HL-60 (cell line): ENCODE data around the gene USF1.
A peak's percentile ranks its signal among the peaks of the same experiment; 100 is the strongest.
"Not testable (repeated sequence)": the region's sequence is repeated elsewhere in the genome, so short reads cannot be mapped to it uniquely, and the experiment has no call there.

Experiments
- DNase-seq, 2 experiments: peaks; one replicate each; pipeline ENCODE4 v3.0.0-alpha.2; 2010 to 2020; ENCODE audit warnings: low read depth in 1 of 2, low spot score in 1 of 2
- H3K27ac ChIP-seq: fragments of 250-450 bp; sonication (Bioruptor Pico); replicated peaks from 2 replicates; pipeline ENCODE4 v1.5.1; 2020; ENCODE audit warnings: mild to moderate bottlenecking, moderate library complexity
- H3K27me3 ChIP-seq: fragments of 250-450 bp; sonication (Bioruptor Pico); 2 replicates; pipeline ENCODE4 v1.5.1; 2021; ENCODE audit warnings: mild to moderate bottlenecking, moderate library complexity; ENCODE audit not compliant: insufficient read depth, poor library complexity, severe bottlenecking
- H3K4me3 ChIP-seq: replicated peaks from 2 replicates; pipeline ENCODE4 v1.5.1; 2011; ENCODE audit warnings: mild to moderate bottlenecking, control low read depth, low read length; ENCODE audit not compliant: insufficient read depth
- GABPA ChIP-seq: IDR thresholded peaks from 2 replicates; pipeline ENCODE4 v1.6.1; 2012; ENCODE audit warnings: low read depth
- POLR2AphosphoS5 ChIP-seq: IDR thresholded peaks from 2 replicates; pipeline ENCODE4 v1.6.1; 2012; ENCODE audit warnings: low read depth
- SPI1 ChIP-seq: IDR thresholded peaks from 2 replicates; pipeline ENCODE4 v1.6.1; 2012; ENCODE audit warnings: low read depth, mild to moderate bottlenecking, borderline replicate concordance
- TF ChIP-seq, protein P1 (sequence below): IDR thresholded peaks from 2 replicates; pipeline ENCODE4 v1.6.1; 2012; ENCODE audit warnings: low read depth; ENCODE audit not compliant: insufficient replicate concordance
- TF ChIP-seq, protein P2 (sequence below): IDR thresholded peaks from one replicate; pipeline ENCODE4 v1.5.1; 2011; ENCODE audit warnings: low read length, control low read depth, inconsistent platforms; ENCODE audit not compliant: insufficient read depth

The USF1 gene

DNA sequence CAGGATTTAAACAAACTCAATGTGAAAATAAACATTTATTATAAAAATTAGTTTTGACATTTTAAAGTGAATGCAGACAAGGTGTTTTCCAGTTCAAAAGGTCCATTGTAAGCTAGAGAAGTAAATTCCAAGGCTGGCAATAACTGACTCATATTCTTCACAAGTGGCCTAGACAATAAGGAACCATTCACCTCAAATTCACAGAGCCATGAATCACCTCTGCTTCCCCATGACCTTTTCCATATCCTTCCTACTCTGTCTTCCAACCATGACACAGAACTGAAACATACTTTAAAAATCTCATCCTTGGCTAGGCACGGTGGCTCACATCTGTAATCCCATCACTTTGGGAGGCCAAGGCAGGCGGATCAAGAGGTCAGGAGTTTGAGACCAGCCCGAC lies 49.6 kb downstream of the USF1 start:
- DNase-seq: no peak
- no peak overlapping the region for H3K4me3 ChIP-seq
- H3K27ac ChIP-seq: no peak overlapping the region
- TF ChIP-seq, protein P1, sequence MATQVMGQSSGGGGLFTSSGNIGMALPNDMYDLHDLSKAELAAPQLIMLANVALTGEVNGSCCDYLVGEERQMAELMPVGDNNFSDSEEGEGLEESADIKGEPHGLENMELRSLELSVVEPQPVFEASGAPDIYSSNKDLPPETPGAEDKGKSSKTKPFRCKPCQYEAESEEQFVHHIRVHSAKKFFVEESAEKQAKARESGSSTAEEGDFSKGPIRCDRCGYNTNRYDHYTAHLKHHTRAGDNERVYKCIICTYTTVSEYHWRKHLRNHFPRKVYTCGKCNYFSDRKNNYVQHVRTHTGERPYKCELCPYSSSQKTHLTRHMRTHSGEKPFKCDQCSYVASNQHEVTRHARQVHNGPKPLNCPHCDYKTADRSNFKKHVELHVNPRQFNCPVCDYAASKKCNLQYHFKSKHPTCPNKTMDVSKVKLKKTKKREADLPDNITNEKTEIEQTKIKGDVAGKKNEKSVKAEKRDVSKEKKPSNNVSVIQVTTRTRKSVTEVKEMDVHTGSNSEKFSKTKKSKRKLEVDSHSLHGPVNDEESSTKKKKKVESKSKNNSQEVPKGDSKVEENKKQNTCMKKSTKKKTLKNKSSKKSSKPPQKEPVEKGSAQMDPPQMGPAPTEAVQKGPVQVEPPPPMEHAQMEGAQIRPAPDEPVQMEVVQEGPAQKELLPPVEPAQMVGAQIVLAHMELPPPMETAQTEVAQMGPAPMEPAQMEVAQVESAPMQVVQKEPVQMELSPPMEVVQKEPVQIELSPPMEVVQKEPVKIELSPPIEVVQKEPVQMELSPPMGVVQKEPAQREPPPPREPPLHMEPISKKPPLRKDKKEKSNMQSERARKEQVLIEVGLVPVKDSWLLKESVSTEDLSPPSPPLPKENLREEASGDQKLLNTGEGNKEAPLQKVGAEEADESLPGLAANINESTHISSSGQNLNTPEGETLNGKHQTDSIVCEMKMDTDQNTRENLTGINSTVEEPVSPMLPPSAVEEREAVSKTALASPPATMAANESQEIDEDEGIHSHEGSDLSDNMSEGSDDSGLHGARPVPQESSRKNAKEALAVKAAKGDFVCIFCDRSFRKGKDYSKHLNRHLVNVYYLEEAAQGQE: no peak
- TF ChIP-seq SPI1 (no peak), POLR2AphosphoS5 (no peak), GABPA (no peak)
- TF ChIP-seq, protein P2, sequence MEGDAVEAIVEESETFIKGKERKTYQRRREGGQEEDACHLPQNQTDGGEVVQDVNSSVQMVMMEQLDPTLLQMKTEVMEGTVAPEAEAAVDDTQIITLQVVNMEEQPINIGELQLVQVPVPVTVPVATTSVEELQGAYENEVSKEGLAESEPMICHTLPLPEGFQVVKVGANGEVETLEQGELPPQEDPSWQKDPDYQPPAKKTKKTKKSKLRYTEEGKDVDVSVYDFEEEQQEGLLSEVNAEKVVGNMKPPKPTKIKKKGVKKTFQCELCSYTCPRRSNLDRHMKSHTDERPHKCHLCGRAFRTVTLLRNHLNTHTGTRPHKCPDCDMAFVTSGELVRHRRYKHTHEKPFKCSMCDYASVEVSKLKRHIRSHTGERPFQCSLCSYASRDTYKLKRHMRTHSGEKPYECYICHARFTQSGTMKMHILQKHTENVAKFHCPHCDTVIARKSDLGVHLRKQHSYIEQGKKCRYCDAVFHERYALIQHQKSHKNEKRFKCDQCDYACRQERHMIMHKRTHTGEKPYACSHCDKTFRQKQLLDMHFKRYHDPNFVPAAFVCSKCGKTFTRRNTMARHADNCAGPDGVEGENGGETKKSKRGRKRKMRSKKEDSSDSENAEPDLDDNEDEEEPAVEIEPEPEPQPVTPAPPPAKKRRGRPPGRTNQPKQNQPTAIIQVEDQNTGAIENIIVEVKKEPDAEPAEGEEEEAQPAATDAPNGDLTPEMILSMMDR: no peak
- no peaks in the 10 kb centered on the region for H3K27me3 ChIP-seq

DNA sequence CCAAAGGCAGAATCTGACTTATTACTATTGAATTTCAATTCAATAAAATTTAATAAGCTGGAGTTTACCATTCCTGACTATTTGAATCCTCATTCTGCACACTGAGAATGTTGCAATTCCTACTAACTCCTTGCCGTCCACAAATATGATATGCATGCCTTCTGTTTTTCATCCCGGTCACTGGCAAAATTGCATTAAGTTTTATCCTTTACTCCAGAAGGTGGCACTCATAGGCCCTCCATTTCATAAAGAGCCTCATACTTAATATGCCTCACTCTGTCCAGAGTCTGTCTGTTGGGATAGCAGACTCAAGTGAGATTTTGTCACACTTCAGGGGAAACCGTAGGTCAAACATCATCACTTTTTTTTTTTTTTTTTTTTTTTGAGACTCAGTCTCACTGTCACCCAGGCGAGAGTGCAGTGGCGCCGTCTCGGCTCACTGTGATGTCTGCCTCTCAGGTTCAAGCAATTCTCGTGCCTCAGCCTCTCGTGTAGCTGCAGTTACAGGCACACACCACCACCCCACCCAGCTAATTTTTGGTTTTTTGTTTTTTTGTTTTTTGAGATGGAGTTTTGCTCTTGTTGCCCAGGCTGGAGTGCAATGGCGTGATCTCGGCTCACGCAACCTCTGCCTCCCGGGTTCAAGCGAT lies 52.1 kb downstream of the USF1 start:
- Histone ChIP-seq H3K4me3 (no peak overlapping the region), H3K27ac (no peak overlapping the region), H3K27me3 (no peaks in the 10 kb centered on the region)
- peak; percentile 21 to 29 for DNase-seq
- no peak for TF ChIP-seq GABPA
- no peak for TF ChIP-seq SPI1
- TF ChIP-seq, protein P1: no peak
- TF ChIP-seq, protein P2: no peak
- no peak for TF ChIP-seq POLR2AphosphoS5

DNA sequence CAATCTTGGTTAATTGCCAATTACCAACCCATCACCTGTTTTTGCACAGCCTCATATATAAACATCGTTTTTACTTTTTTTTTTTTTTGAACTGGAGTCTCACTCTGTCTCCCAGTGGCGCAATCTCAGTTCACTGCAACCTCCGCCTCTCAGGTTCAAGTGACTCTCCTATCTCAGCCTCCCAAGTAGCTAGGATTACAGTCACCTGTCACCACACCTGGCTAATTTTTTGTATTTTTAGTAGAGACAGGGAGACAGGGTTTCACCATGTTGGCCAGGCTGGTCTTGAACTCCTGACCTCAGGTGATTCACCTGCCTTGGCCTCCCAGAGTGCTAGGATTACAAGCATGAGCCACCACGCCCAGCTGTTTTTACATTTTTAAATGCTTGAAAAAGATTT lies 53.7 kb downstream of the USF1 start:
- not testable (repeated sequence) for DNase-seq, H3K27ac ChIP-seq, H3K4me3 ChIP-seq, H3K27me3 ChIP-seq
